Measurements from ENCODE around the gene MS4A14. TPM values are rescaled to one million over a fixed set of nuclear protein-coding genes. Genes with fewer than 3 reads are reported as not detected.
"Not testable (repeated sequence)": the region's sequence is repeated elsewhere in the genome, so short reads cannot be mapped to it uniquely, and the experiment has no call there.

Gene MS4A14
- total and polyA plus RNA-seq, 2 experiments from 2014 or later, result not detected

DNA sequence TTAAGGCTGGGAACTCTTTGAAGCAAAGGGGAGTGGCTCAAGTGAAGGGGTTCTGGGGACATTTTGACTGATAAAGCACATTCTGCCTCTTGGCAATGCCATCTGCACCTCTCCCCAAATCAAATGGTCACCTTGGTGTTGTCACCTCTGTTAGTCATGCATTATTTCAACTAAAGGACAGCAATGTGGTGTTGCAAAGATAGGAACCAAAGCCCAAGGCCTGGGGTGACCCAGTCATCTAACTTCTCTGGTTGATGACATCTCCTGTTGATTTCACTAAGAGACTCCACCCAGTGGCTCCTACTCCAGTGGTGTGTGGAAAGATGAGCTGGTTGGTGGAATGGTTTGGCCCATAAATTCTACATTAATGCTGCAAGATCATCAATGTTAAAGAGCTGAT, 51.6 kb downstream of the MS4A14 start:
- H3F3A ChIP-seq (replicated peaks; ENCODE audit: low read depth), result no peaks in the 10 kb centered on the region
- H3K79me2 ChIP-seq (replicated peaks; ENCODE audit: insufficient read depth), result no peaks in the 10 kb centered on the region
- no peaks in the 10 kb centered on the region for H3K27me3 ChIP-seq (ENCODE audit: insufficient read depth)
- TF ChIP-seq ZNF331 (CRISPR knock-in tag; IDR thresholded peaks at IDR 0.05; ENCODE audit: low read depth) (no peak), STAT1 (IDR thresholded peaks at IDR 0.05; ENCODE audit: unreplicated experiment) (no peak), CREB1 (CRISPR knock-in tag; IDR thresholded peaks at IDR 0.05; ENCODE audit: low read depth) (no peak), EZH2phosphoT487 (IDR thresholded peaks at IDR 0.05; ENCODE audit: unreplicated experiment) (no peak), ZNF114 (CRISPR knock-in tag; IDR thresholded peaks at IDR 0.05) (no peak)
- TF ChIP-seq, protein P1, sequence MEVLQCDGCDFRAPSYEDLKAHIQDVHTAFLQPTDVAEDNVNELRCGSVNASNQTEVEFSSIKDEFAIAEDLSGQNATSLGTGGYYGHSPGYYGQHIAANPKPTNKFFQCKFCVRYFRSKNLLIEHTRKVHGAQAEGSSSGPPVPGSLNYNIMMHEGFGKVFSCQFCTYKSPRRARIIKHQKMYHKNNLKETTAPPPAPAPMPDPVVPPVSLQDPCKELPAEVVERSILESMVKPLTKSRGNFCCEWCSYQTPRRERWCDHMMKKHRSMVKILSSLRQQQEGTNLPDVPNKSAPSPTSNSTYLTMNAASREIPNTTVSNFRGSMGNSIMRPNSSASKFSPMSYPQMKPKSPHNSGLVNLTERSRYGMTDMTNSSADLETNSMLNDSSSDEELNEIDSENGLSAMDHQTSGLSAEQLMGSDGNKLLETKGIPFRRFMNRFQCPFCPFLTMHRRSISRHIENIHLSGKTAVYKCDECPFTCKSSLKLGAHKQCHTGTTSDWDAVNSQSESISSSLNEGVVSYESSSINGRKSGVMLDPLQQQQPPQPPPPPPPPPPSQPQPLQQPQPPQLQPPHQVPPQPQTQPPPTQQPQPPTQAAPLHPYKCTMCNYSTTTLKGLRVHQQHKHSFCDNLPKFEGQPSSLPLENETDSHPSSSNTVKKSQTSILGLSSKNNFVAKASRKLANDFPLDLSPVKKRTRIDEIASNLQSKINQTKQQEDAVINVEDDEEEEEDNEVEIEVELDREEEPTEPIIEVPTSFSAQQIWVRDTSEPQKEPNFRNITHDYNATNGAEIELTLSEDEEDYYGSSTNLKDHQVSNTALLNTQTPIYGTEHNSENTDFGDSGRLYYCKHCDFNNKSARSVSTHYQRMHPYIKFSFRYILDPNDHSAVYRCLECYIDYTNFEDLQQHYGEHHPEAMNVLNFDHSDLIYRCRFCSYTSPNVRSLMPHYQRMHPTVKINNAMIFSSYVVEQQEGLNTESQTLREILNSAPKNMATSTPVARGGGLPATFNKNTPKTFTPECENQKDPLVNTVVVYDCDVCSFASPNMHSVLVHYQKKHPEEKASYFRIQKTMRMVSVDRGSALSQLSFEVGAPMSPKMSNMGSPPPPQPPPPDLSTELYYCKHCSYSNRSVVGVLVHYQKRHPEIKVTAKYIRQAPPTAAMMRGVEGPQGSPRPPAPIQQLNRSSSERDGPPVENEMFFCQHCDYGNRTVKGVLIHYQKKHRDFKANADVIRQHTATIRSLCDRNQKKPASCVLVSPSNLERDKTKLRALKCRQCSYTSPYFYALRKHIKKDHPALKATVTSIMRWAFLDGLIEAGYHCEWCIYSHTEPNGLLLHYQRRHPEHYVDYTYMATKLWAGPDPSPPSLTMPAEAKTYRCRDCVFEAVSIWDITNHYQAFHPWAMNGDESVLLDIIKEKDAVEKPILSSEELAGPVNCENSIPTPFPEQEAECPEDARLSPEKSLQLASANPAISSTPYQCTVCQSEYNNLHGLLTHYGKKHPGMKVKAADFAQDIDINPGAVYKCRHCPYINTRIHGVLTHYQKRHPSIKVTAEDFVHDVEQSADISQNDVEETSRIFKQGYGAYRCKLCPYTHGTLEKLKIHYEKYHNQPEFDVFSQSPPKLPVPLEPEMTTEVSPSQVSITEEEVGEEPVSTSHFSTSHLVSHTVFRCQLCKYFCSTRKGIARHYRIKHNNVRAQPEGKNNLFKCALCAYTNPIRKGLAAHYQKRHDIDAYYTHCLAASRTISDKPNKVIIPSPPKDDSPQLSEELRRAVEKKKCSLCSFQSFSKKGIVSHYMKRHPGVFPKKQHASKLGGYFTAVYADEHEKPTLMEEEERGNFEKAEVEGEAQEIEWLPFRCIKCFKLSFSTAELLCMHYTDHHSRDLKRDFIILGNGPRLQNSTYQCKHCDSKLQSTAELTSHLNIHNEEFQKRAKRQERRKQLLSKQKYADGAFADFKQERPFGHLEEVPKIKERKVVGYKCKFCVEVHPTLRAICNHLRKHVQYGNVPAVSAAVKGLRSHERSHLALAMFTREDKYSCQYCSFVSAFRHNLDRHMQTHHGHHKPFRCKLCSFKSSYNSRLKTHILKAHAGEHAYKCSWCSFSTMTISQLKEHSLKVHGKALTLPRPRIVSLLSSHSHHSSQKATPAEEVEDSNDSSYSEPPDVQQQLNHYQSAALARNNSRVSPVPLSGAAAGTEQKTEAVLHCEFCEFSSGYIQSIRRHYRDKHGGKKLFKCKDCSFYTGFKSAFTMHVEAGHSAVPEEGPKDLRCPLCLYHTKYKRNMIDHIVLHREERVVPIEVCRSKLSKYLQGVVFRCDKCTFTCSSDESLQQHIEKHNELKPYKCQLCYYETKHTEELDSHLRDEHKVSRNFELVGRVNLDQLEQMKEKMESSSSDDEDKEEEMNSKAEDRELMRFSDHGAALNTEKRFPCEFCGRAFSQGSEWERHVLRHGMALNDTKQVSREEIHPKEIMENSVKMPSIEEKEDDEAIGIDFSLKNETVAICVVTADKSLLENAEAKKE (CRISPR knock-in tag; IDR thresholded peaks at IDR 0.05), result no peak
- TF ChIP-seq, protein P2, sequence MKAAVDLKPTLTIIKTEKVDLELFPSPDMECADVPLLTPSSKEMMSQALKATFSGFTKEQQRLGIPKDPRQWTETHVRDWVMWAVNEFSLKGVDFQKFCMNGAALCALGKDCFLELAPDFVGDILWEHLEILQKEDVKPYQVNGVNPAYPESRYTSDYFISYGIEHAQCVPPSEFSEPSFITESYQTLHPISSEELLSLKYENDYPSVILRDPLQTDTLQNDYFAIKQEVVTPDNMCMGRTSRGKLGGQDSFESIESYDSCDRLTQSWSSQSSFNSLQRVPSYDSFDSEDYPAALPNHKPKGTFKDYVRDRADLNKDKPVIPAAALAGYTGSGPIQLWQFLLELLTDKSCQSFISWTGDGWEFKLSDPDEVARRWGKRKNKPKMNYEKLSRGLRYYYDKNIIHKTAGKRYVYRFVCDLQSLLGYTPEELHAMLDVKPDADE (IDR thresholded peaks at IDR 0.05), result no peak
- TF ChIP-seq, protein P3, sequence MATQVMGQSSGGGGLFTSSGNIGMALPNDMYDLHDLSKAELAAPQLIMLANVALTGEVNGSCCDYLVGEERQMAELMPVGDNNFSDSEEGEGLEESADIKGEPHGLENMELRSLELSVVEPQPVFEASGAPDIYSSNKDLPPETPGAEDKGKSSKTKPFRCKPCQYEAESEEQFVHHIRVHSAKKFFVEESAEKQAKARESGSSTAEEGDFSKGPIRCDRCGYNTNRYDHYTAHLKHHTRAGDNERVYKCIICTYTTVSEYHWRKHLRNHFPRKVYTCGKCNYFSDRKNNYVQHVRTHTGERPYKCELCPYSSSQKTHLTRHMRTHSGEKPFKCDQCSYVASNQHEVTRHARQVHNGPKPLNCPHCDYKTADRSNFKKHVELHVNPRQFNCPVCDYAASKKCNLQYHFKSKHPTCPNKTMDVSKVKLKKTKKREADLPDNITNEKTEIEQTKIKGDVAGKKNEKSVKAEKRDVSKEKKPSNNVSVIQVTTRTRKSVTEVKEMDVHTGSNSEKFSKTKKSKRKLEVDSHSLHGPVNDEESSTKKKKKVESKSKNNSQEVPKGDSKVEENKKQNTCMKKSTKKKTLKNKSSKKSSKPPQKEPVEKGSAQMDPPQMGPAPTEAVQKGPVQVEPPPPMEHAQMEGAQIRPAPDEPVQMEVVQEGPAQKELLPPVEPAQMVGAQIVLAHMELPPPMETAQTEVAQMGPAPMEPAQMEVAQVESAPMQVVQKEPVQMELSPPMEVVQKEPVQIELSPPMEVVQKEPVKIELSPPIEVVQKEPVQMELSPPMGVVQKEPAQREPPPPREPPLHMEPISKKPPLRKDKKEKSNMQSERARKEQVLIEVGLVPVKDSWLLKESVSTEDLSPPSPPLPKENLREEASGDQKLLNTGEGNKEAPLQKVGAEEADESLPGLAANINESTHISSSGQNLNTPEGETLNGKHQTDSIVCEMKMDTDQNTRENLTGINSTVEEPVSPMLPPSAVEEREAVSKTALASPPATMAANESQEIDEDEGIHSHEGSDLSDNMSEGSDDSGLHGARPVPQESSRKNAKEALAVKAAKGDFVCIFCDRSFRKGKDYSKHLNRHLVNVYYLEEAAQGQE (IDR thresholded peaks at IDR 0.05; ENCODE audit: unreplicated experiment), result no peak
- TF ChIP-seq, protein P4, sequence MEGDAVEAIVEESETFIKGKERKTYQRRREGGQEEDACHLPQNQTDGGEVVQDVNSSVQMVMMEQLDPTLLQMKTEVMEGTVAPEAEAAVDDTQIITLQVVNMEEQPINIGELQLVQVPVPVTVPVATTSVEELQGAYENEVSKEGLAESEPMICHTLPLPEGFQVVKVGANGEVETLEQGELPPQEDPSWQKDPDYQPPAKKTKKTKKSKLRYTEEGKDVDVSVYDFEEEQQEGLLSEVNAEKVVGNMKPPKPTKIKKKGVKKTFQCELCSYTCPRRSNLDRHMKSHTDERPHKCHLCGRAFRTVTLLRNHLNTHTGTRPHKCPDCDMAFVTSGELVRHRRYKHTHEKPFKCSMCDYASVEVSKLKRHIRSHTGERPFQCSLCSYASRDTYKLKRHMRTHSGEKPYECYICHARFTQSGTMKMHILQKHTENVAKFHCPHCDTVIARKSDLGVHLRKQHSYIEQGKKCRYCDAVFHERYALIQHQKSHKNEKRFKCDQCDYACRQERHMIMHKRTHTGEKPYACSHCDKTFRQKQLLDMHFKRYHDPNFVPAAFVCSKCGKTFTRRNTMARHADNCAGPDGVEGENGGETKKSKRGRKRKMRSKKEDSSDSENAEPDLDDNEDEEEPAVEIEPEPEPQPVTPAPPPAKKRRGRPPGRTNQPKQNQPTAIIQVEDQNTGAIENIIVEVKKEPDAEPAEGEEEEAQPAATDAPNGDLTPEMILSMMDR (conservative IDR thresholded peaks at IDR 0.05; ENCODE audit: low read depth in 2 of 2), result no peak
- H3K27me3 Mint-ChIP-seq (ENCODE audit: insufficient read depth, low read depth, poor library complexity), result no peaks in the 10 kb centered on the region
- H3K9me3 Mint-ChIP-seq, result peaks cover 22% of the 10 kb centered on the region
- H3K27ac ChIP-seq (ENCODE audit: low read depth), result no peak overlapping the region
- H3K4me3 Mint-ChIP-seq, result no peak overlapping the region
- ATAC-seq (no peak), DNase-seq (ENCODE audit: low spot score) (no peak)
- no peak overlapping the region for H3K27ac Mint-ChIP-seq
- H3K36me3 Mint-ChIP-seq (ENCODE audit: low read depth), result peaks cover 7% of the 10 kb centered on the region; the same call in 2 of the 3 replicates
- H3K4me1 Mint-ChIP-seq, result no peaks in the 10 kb centered on the region
- H4K20me1 ChIP-seq (replicated peaks; ENCODE audit: insufficient read depth), result no peaks in the 10 kb centered on the region
- H3K4me2 ChIP-seq, result no peak overlapping the region
- no peak overlapping the region for H2AFZ ChIP-seq
- no peak overlapping the region for H3K4me3 ChIP-seq
- H3K4me1 ChIP-seq (ENCODE audit: insufficient read depth), result no peaks in the 10 kb centered on the region
- H3K36me3 ChIP-seq (ENCODE audit: insufficient read depth), result no peaks in the 10 kb centered on the region
- H3K9me2 ChIP-seq (ENCODE audit: insufficient read depth), result peaks cover 5% of the 10 kb centered on the region; the same call in 1 of the 2 replicates

DNA sequence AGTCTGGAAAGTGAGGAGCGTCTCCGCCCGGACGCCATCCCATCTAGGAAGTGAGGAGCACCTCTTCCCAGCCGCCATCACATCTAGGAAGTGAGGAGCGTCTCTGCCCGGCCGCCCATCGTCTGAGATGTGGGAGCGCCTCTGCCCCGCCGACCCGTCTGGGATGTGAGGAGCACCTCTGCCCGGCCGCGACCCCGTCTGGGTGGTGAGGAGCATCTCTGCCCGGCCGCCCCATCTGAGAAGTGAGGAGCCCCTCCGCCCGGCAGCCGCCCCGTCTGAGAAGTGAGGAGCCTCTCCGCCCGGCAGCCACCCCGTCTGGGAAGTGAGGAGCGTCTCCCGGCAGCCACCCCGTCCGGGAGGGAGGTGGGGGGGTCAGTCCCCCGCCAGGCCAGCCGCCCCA, 54.9 kb downstream of the MS4A14 start:
- not testable (repeated sequence) for H3K36me3 ChIP-seq (ENCODE audit: insufficient read depth); H3K4me1 Mint-ChIP-seq; ATAC-seq; H3K27me3 ChIP-seq (ENCODE audit: insufficient read depth); H3K4me1 ChIP-seq (ENCODE audit: insufficient read depth); H3K27ac Mint-ChIP-seq; H3K4me3 ChIP-seq; H2AFZ ChIP-seq; H3K4me3 Mint-ChIP-seq; H3K27ac ChIP-seq (ENCODE audit: low read depth); H3K79me2 ChIP-seq (replicated peaks; ENCODE audit: insufficient read depth); H3K4me2 ChIP-seq; H3K36me3 Mint-ChIP-seq (ENCODE audit: low read depth); H3K27me3 Mint-ChIP-seq (ENCODE audit: insufficient read depth, low read depth, poor library complexity); DNase-seq (ENCODE audit: low spot score); H3F3A ChIP-seq (replicated peaks; ENCODE audit: low read depth); H3K9me2 ChIP-seq (ENCODE audit: insufficient read depth); H4K20me1 ChIP-seq (replicated peaks; ENCODE audit: insufficient read depth)
- H3K9me3 Mint-ChIP-seq, result peaks cover 22% of the 10 kb centered on the region
